BJ (cell line): ENCODE data around the gene UBE2Q2. TPM values are rescaled to one million over a fixed set of nuclear protein-coding genes. Genes with fewer than 3 reads are reported as not detected.

ENCODE experiments used
- CTCF ChIA-PET: fragments of 350-600 bp; formaldehyde crosslinking; extraction: SDS; loops from one replicate; lab custom pipeline; 2021; ENCODE audit warnings: antibody characterized with exemption, inconsistent platforms; lab: Yijun Ruan, JAX
- POLR2A ChIA-PET: fragments of 300-600 bp; sonication (Branson Sonifier 250); formaldehyde crosslinking; extraction: SDS; loops from one replicate; lab custom pipeline; 2021; ENCODE audit warnings: antibody characterized with exemption; lab: Charles Lee
- DNase-seq: peaks from one replicate; pipeline ENCODE4 v3.0.0-alpha.2; 2011; ENCODE audit warnings: low read depth
- H3K27me3 ChIP-seq: 2 replicates; pipeline ENCODE4 v1.6.0; 2011; ENCODE audit warnings: low read length; ENCODE audit not compliant: control insufficient read depth, insufficient read depth
- H3K36me3 ChIP-seq: 2 replicates; pipeline ENCODE4 v1.5.1; 2011; ENCODE audit warnings: low read length; ENCODE audit not compliant: control insufficient read depth, insufficient read depth
- H3K4me3 ChIP-seq: 2 replicates; pipeline ENCODE4 v1.5.1; 2011; ENCODE audit warnings: low read depth, mild to moderate bottlenecking, control low read depth, low read length
- CTCF ChIP-seq: IDR thresholded peaks from 2 replicates; pipeline ENCODE4 v1.5.1; 2011; ENCODE audit warnings: low read depth, mild to moderate bottlenecking, control low read depth, inconsistent platforms, low read length, moderate library complexity; ENCODE audit not compliant: insufficient read depth
- polyA plus RNA-seq: library from polyadenylated mRNA; depleted of rRNA; stranded (reverse); fragments of >200 nt; gene quantifications from 2 replicates; pipeline ENCODE4 v1.2.3, GENCODE V29; 2011

The UBE2Q2 gene
- polyA plus RNA-seq, 1 experiment, result 22.6 TPM

- CTCF ChIA-PET, result interaction anchor here (0.7 to 1.2 kb wide), 2 partner anchors 30 kb away, joined by 3 read pairs; no protein-coding TSS in a partner anchor
Observed at GRCh38 chr15:75832114-75832513, 11.1 kb upstream of the UBE2Q2 start.

GRCh38 chr15:75834021-75834420, 9.2 kb upstream of the UBE2Q2 start:
- DNase-seq, result no peak
- TF ChIP-seq CTCF, result no peak
- Histone ChIP-seq H3K27me3 (no peaks in the 10 kb centered on the region), H3K4me3 (no peak overlapping the region), H3K36me3 (no peaks in the 10 kb centered on the region)
- CTCF ChIA-PET, result interaction anchor here (1.2 kb wide), 1 partner anchor 32 kb away, joined by 4 read pairs; no protein-coding TSS in a partner anchor
- POLR2A ChIA-PET, result no interaction called here

More at GRCh38 chr15:75832114-75832513, 11.1 kb upstream of the UBE2Q2 start:
- no peak for TF ChIP-seq CTCF
- POLR2A ChIA-PET, result no interaction called here
- Histone ChIP-seq H3K4me3 (no peak overlapping the region), H3K36me3 (no peaks in the 10 kb centered on the region), H3K27me3 (0 out of 2 replicates have a peak, but pooled peaks cover 2% of the 10 kb centered on the region)
- no peak for DNase-seq

GRCh38 chr15:75835990-75836958, 7.0 kb upstream of the UBE2Q2 start:
- POLR2A ChIA-PET, result no interaction called here
- CTCF ChIA-PET, result interaction anchor here (1.0 kb wide), 1 partner anchor 27 kb away, joined by 3 read pairs; no protein-coding TSS in a partner anchor
- Histone ChIP-seq H3K4me3 (no peak overlapping the region), H3K36me3 (no peaks in the 10 kb centered on the region), H3K27me3 (no peaks in the 10 kb centered on the region)
- no peak for TF ChIP-seq CTCF
- DNase-seq, result no peak

GRCh38 chr15:75836959-75837334, 6.3 kb upstream of the UBE2Q2 start:
- ChIA-PET CTCF (interaction anchor here (1.0 to 1.5 kb wide), 2 partner anchors 28 to 35 kb away, joined by 3 read pairs; no protein-coding TSS in a partner anchor), POLR2A (no interaction called here)
- no peak for TF ChIP-seq CTCF
- peak; percentile 60 for DNase-seq
- H3K4me3 ChIP-seq, result no peak overlapping the region
- H3K36me3 ChIP-seq, result no peaks in the 10 kb centered on the region
- H3K27me3 ChIP-seq, result no peaks in the 10 kb centered on the region

GRCh38 chr15:75840659-75841058, 2.6 kb upstream of the UBE2Q2 start:
- Histone ChIP-seq H3K27me3 (no peaks in the 10 kb centered on the region), H3K36me3 (no peaks in the 10 kb centered on the region), H3K4me3 (no peak overlapping the region)
- TF ChIP-seq CTCF, result no peak
- CTCF ChIA-PET, result interaction anchor here (0.6 to 0.9 kb wide), 2 partner anchors 18 to 81 kb away, joined by 3 read pairs; no protein-coding TSS in a partner anchor
- POLR2A ChIA-PET, result no interaction called here
- peak; percentile 8 for DNase-seq
